ENCODE data around the gene PIM2.

GRCh38 chrX:48966796-48967579 lies 48.2 kb upstream of the PIM2 start:
- TF ChIP-seq POLR2A (IDR thresholded peaks at IDR 0.05) (no peak), CTCF (IDR thresholded peaks at IDR 0.05 in 4 of 5, conservative IDR thresholded peaks at IDR 0.05 in 1 of 5) (no peak)
